SKM-1 treated with dmso at 0.1 percent for 144 hours (cell line): ENCODE results near the gene SORCS2.
A peak's percentile ranks its signal among the peaks of the same experiment; 100 is the strongest.

ENCODE experiments used
- DNase-seq: peaks from one replicate; lab custom pipeline; 2025; ENCODE audit not compliant: unreplicated experiment; lab: John Stamatoyannopoulos, UW

The SORCS2 gene

GRCh38 chr4:7333801-7334421 lies 141.6 kb downstream of the SORCS2 start:
- DNase-seq, result no peak

- DNase-seq, result no peak
These were observed 142.4 kb downstream of the SORCS2 start for GRCh38 chr4:7334521-7335275.

- peak; percentile 58 for DNase-seq
These were observed 143.2 kb downstream of the SORCS2 start for GRCh38 chr4:7335344-7336066.

GRCh38 chr4:7336067-7336569 lies 143.8 kb downstream of the SORCS2 start:
- DNase-seq, result no peak

GRCh38 chr4:7336732-7337131 lies 144.4 kb downstream of the SORCS2 start:
- DNase-seq, result no peak

GRCh38 chr4:7337196-7338058 lies 145.1 kb downstream of the SORCS2 start:
- DNase-seq, result no peak

- DNase-seq, result no peak
These were observed 145.7 kb downstream of the SORCS2 start for GRCh38 chr4:7338059-7338452.

- no peak for DNase-seq
These were observed 146.7 kb downstream of the SORCS2 start for GRCh38 chr4:7338876-7339623.

GRCh38 chr4:7339751-7340552 lies 147.6 kb downstream of the SORCS2 start:
- no peak for DNase-seq

- DNase-seq, result no peak
These were observed 148.5 kb downstream of the SORCS2 start for GRCh38 chr4:7340553-7341433.

- DNase-seq, result no peak
These were observed 149.3 kb downstream of the SORCS2 start for GRCh38 chr4:7341491-7342222.

- no peak for DNase-seq
These were observed 150.1 kb downstream of the SORCS2 start for GRCh38 chr4:7342223-7343080.

- no peak for DNase-seq
These were observed 150.8 kb downstream of the SORCS2 start for GRCh38 chr4:7343081-7343655.

GRCh38 chr4:7343950-7344349 lies 151.6 kb downstream of the SORCS2 start:
- DNase-seq, result no peak

GRCh38 chr4:7344636-7345155 lies 152.4 kb downstream of the SORCS2 start:
- DNase-seq, result no peak

- DNase-seq, result no peak
These were observed 155.6 kb downstream of the SORCS2 start for GRCh38 chr4:7347981-7348380.
